Stimulated activated CD4-positive, alpha-beta T cell treated with anti-CD3 and anti-CD28 coated beads, TNF-alpha, amount 100 ng/mL, for 48 hours (primary cell): ENCODE results near the gene NBPF12.
"Not testable (repeated sequence)": the region's sequence is repeated elsewhere in the genome, so short reads cannot be mapped to it uniquely, and the experiment has no call there.

Source experiments
- DNase-seq, 3 donors: peaks; one replicate each; pipeline ENCODE4 v3.0.0-alpha.2; 2020; ENCODE audit warnings: low read depth in 3 of 3

Gene NBPF12

DNA sequence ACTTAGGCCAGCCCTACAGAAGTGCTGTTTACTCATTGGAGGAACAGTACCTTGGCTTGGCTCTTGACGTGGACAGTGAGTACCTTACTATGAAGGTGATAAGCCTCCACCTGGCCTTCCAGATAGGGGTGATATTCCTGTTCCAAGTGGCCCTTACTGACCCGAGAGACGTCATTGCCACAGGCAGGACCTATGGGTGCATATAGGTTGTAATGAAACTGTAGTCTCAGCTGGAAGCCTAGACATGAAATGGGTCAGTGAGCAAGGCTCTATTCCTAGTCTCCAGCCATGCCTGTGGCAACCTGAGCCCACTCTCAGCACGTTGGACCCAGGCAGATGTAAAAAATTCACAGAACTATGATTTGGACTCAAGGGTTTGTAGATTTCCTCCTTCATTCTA is 48.3 kb downstream of the NBPF12 start:
- DNase-seq, result not testable (repeated sequence)

DNA sequence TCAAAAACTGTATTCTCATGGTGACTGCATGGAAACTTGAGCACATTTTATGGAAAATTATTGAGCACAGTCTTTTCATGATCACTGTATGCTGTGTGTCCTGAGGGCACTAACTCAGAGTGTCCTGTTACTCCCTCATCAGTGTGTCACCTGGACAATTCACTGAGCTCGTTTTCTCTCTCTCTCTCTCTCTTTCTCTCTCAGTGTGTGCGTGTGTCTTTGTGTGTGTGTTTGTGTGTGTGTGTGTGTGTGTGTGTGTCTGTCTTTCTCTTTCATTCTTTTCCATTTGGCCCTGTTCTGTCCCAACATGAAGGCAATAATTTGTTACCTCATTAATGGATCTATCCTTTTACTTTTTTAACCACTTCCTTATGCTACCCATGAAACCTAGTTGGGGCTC is 49.4 kb downstream of the NBPF12 start:
- DNase-seq, result not testable (repeated sequence)

DNA sequence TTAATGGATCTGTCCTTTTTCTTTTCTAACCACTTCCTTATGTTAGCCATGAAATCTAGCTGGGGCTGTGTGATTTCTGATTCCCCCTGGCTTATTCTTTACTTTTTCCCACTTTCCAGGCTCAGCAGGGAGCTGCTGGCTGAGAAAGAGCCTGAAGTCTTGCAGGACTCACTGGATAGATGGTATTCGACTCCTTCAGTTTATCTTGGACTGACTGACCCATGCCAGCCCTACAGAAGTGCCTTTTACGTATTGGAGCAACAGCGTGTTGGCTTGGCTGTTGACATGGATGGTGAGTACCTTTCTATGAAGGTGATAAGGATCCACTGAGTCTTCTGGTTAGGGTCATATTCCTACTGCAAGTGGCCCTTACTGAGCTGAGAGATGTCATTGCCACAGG is 51.3 kb downstream of the NBPF12 start:
- not testable (repeated sequence) for DNase-seq

DNA sequence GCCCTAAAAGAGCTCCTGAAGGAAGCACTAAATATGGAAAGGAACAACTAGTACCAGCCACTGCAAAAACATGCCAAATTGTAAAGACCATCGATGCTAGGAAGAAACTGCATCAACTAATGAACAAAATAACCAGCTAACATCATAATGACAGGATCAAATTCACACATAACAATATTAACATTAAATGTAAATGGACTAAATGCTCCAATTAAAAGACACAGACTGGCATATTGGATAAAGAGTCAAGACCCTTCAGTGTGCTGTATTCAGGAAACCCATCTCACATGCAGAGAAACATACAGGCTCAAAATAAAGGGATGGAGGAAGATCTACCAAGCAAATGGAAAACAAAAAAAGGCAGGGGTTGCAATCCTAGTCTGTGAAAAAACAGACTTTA is 70.4 kb downstream of the NBPF12 start:
- not testable (repeated sequence) for DNase-seq

DNA sequence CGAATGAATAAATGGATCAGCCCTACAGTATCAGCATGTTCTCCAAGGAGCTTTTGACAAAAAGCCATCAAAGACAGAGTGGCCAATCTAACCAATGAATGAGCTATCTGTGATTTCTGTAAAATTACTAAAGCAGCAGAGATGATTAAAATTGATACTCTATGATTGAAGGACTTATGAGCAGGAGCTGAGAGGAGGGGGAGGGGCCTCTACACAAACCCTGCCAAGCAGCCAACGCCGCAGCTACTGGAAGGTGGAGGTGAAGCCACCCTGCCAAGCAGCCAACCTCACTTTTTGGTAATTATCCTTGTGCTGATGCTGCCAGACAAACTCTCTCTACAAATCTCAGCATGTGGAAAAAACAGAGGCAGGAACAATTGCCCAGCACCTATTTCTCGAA is 88.9 kb downstream of the NBPF12 start:
- DNase-seq, result not testable (repeated sequence)

DNA sequence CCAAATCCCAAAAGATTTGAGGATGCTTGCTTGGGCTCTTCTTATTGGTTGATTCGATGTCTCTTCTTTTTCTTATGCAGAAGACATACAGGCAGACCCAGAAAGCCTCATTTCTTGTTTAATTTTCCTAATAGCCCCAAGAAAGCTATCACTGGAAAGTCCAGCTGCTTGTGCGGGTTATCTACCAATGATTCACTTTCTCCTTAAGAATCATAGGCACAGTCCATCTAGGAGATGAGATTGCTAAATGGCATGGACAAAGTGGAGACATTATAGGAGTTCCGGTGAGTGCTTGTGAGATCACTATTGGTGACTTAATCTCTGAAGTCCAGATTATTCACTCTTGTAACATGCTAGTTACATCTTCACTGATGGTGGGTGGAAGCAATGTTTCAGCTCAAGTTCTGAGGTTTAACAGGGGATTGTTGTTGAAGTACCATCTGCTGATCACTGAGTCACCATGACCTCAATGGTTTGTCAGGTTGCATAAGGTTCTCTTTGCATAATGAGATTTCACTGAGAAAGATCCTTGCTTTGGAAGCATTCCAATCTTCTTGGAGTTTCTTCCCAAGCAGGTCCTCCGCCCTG is 92.0 kb downstream of the NBPF12 start:
- not testable (repeated sequence) for DNase-seq

DNA sequence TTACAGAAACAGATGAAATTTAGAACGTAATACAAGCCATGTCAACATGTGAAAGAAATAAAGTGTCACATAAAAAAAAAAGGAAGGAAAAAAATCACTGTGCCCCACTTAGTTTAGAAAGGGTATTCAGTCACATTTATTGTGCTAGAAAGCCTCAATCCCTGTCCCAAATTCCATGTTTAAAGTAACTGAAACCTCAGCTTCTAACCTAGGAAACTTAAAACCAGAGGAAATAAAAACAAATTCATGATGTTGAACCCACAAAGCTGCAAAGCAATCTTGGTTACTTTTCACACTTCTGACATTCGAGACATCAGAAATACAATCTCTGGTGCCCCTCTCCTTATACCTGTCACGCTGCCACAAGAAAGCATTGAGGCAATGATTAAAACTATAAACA is 101.8 kb downstream of the NBPF12 start:
- no peak for DNase-seq

DNA sequence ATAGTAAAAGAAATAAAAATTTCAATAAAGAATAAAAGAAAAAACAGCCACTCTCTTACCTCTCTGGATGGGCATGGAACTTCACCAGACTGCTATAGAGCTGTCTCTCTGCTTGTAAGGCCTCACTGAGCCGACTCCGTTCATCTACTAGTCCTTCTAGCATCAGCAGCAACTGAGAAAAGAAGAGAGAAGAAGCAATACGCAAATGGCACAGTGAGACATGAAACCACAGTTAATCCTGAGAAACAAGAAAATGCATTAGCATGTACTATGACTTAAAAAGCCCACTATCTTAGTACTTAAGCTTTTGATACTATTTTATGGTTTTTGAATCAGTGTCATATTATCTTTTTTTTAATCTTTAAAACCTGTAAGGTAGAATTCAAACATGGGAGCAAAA is 104.8 kb downstream of the NBPF12 start:
- DNase-seq, result not testable (repeated sequence)

DNA sequence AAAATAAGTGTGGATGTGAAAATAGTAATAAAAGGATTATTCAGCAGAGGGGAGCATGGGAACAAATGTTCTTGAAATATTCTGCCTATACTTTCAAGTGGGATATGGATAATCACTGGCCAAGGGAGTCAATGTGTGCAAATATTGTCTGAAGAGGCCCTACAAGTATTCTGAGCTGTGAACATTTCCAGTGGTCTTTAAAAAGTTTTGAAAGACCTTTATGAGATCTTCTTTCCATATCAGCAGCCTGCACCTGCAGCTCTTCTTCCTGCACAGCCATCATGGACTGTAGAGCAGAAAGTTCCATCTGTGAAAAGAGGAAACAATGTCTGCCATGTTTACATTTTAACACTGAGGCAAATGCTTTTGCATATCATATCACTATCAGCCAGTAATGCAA is 106.4 kb downstream of the NBPF12 start:
- DNase-seq, result not testable (repeated sequence)
